OCI-LY7 (cell line): Measurements from ENCODE around the gene LYRM4.

Experiments
- EZH2phosphoT487 ChIP-seq: fragments of 200-600 bp; sonication (generic); IDR thresholded peaks from 2 replicates; pipeline ENCODE4 v1.6.1; 2018; ENCODE audit warnings: low read depth, borderline replicate concordance, mild to moderate bottlenecking, mixed run types, antibody characterized with exemption, low read length, moderate library complexity, mixed read lengths
- TF ChIP-seq, protein P1 (sequence below): fragments of 200-600 bp; sonication (generic); conservative IDR thresholded peaks from 2 replicates; pipeline ENCODE4 v1.5.1; 2014; ENCODE audit warnings: mild to moderate bottlenecking, antibody characterized with exemption, low read length, moderate library complexity, mixed read lengths

DNA sequence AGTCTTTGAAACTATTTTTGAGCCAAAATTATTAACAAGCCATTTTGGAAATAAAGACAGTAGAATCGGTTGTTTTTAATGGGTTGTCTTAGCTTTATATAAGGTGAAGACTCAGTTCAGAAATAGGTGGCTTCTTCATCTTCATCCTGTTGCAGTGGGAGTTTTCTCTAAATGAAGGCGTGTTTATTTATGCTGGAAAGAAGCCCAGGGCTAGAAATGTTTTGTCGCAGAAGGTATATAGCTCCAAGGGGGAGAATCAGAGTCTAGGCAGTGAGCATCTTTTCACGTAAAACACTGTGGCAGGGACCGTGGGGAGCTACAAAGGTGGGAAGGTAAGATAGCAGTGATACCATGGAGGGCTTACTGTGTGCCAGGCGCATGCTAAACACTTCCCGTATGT lies 34.9 kb upstream of the LYRM4 start:
- TF ChIP-seq, protein P1, sequence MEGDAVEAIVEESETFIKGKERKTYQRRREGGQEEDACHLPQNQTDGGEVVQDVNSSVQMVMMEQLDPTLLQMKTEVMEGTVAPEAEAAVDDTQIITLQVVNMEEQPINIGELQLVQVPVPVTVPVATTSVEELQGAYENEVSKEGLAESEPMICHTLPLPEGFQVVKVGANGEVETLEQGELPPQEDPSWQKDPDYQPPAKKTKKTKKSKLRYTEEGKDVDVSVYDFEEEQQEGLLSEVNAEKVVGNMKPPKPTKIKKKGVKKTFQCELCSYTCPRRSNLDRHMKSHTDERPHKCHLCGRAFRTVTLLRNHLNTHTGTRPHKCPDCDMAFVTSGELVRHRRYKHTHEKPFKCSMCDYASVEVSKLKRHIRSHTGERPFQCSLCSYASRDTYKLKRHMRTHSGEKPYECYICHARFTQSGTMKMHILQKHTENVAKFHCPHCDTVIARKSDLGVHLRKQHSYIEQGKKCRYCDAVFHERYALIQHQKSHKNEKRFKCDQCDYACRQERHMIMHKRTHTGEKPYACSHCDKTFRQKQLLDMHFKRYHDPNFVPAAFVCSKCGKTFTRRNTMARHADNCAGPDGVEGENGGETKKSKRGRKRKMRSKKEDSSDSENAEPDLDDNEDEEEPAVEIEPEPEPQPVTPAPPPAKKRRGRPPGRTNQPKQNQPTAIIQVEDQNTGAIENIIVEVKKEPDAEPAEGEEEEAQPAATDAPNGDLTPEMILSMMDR = no peak
- TF ChIP-seq EZH2phosphoT487 = no peak
